WTC11 (cell line): Measurements from ENCODE around the gene STAB1. TPM values are rescaled to one million over a fixed set of nuclear protein-coding genes. Genes with fewer than 3 reads are reported as not detected.
A peak's percentile ranks its signal among the peaks of the same experiment; 100 is the strongest.

Experiments
- ATAC-seq: fragments of 200-7000 bp; cut with Tn5 transposase; 2 replicates; pipeline ENCODE4 v1.10.0; 2021; ENCODE audit warnings: mild to moderate bottlenecking, moderate library complexity
- CTCF ChIA-PET: fragments of 300-600 bp; sonication (Branson Sonifier 250); formaldehyde crosslinking; loops from one replicate; lab custom pipeline; 2021; ENCODE audit warnings: antibody characterized with exemption; lab: Charles Lee
- POLR2A ChIA-PET: fragments of 350-600 bp; sonication (Branson Sonifier 250); formaldehyde crosslinking; loops from one replicate; lab custom pipeline; 2021; ENCODE audit warnings: antibody characterized with exemption; lab: Charles Lee
- DNase-seq: peaks from one replicate; pipeline ENCODE4 v3.0.0; 2021; ENCODE audit warnings: low spot score
- H3K27ac Mint-ChIP-seq: 2 replicates; pipeline ENCODE4 v1.8.0; 2021; ENCODE audit warnings: mixed read lengths
- H3K27me3 Mint-ChIP-seq: 2 replicates; pipeline ENCODE4 v1.8.0; 2021; ENCODE audit warnings: low read depth, mild to moderate bottlenecking, moderate library complexity, mixed read lengths
- H3K36me3 Mint-ChIP-seq: 2 replicates; pipeline ENCODE4 v1.8.0; 2021; ENCODE audit warnings: mixed read lengths
- H3K4me1 Mint-ChIP-seq: 2 replicates; pipeline ENCODE4 v1.8.0; 2022; ENCODE audit warnings: mixed read lengths
- H3K4me3 Mint-ChIP-seq: 2 replicates; pipeline ENCODE4 v1.8.0; 2021; ENCODE audit warnings: mild to moderate bottlenecking, moderate library complexity, mixed read lengths
- H3K9me3 Mint-ChIP-seq: 2 replicates; pipeline ENCODE4 v1.8.0; 2021; ENCODE audit warnings: mixed read lengths
- CREB1 ChIP-seq: sonication (generic); formaldehyde crosslinking; IDR thresholded peaks from 2 replicates; pipeline ENCODE4 v1.8.0; 2023; ENCODE audit warnings: mild to moderate bottlenecking, missing genetic modification reagents
- EMX1 ChIP-seq: fragments of 250-450 bp; sonication (Bioruptor Pico); IDR thresholded peaks from 2 replicates; pipeline ENCODE4 v1.8.0; 2021; ENCODE audit warnings: mild to moderate bottlenecking
- FOXK1 ChIP-seq: sonication (generic); formaldehyde crosslinking; IDR thresholded peaks from 2 replicates; pipeline ENCODE4 v1.8.0; 2022; ENCODE audit warnings: mild to moderate bottlenecking, moderate library complexity, missing genetic modification reagents
- GABPB1 ChIP-seq: sonication (generic); formaldehyde crosslinking; IDR thresholded peaks from 2 replicates; pipeline ENCODE4 v1.8.1; 2023; ENCODE audit warnings: mild to moderate bottlenecking, missing genetic modification reagents
- IRF2 ChIP-seq: sonication (generic); formaldehyde crosslinking; IDR thresholded peaks from 2 replicates; pipeline ENCODE4 v1.8.0; 2022; ENCODE audit warnings: low read depth, missing genetic modification reagents, borderline replicate concordance
- JAZF1 ChIP-seq: fragments of 250-450 bp; sonication (Bioruptor Pico); IDR thresholded peaks from 2 replicates; pipeline ENCODE4 v1.9.0; 2021; ENCODE audit warnings: moderate library complexity, mild to moderate bottlenecking, inconsistent platforms
- KAT7 ChIP-seq: sonication (generic); formaldehyde crosslinking; IDR thresholded peaks from 2 replicates; pipeline ENCODE4 v1.8.1; 2023; ENCODE audit warnings: missing genetic modification reagents, mild to moderate bottlenecking, borderline replicate concordance
- NFATC4 ChIP-seq: fragments of 250-450 bp; sonication (Bioruptor Pico); IDR thresholded peaks from 2 replicates; pipeline ENCODE4 v1.9.0; 2021; ENCODE audit warnings: mild to moderate bottlenecking
- TEAD4 ChIP-seq: sonication (generic); formaldehyde crosslinking; IDR thresholded peaks from 2 replicates; pipeline ENCODE4 v1.8.0; 2022; ENCODE audit warnings: mild to moderate bottlenecking, missing genetic modification reagents
- TP53 ChIP-seq: sonication (generic); formaldehyde crosslinking; IDR thresholded peaks from 2 replicates; pipeline ENCODE4 v1.8.1; 2023; ENCODE audit warnings: mild to moderate bottlenecking, missing genetic modification reagents
- ZNF121 ChIP-seq: sonication (generic); formaldehyde crosslinking; IDR thresholded peaks from 2 replicates; pipeline ENCODE4 v1.8.0; 2023; ENCODE audit warnings: missing genetic modification reagents
- ZNF138 ChIP-seq: sonication (generic); formaldehyde crosslinking; conservative IDR thresholded peaks from 2 replicates; pipeline ENCODE4 v1.8.1; 2022; ENCODE audit warnings: mild to moderate bottlenecking, moderate library complexity, missing genetic modification reagents
- ZNF263 ChIP-seq: sonication (generic); formaldehyde crosslinking; IDR thresholded peaks from 2 replicates; pipeline ENCODE4 v1.8.1; 2022; ENCODE audit warnings: low read depth, mild to moderate bottlenecking, moderate library complexity, missing genetic modification reagents
- ZNF416 ChIP-seq: fragments of 250-450 bp; sonication (Bioruptor Pico); IDR thresholded peaks from 2 replicates; pipeline ENCODE4 v1.9.0; 2021; ENCODE audit warnings: mild to moderate bottlenecking, inconsistent platforms
- total RNA-seq: library from RNA; stranded (reverse); gene quantifications from 3 replicates; pipeline ENCODE4 v1.2.3, GENCODE V29; 2021
- TF ChIP-seq, protein P1 (sequence below): sonication (generic); formaldehyde crosslinking; IDR thresholded peaks from 2 replicates; pipeline ENCODE4 v1.8.0; 2022; ENCODE audit warnings: mild to moderate bottlenecking, missing genetic modification reagents
- TF ChIP-seq, protein P2 (sequence below): sonication (generic); formaldehyde crosslinking; IDR thresholded peaks from 2 replicates; pipeline ENCODE4 v1.8.1; 2023; ENCODE audit warnings: mild to moderate bottlenecking, moderate library complexity, missing genetic modification reagents
- TF ChIP-seq, protein P3 (sequence below): sonication (generic); formaldehyde crosslinking; IDR thresholded peaks from 2 replicates; pipeline ENCODE4 v1.8.0; 2022; ENCODE audit warnings: mild to moderate bottlenecking, missing genetic modification reagents
- TF ChIP-seq, protein P4 (sequence below): fragments of 250-450 bp; sonication (Bioruptor Pico); IDR thresholded peaks from 2 replicates; pipeline ENCODE4 v1.9.0; 2021; ENCODE audit warnings: mild to moderate bottlenecking
- TF ChIP-seq, protein P5 (sequence below): sonication (generic); formaldehyde crosslinking; IDR thresholded peaks from 2 replicates; pipeline ENCODE4 v1.8.0; 2023; ENCODE audit warnings: missing genetic modification reagents
- TF ChIP-seq, protein P6 (sequence below): fragments of 250-450 bp; sonication (Bioruptor Pico); IDR thresholded peaks from 2 replicates; pipeline ENCODE4 v2.1.2; 2022; ENCODE audit warnings: mild to moderate bottlenecking, moderate library complexity
- TF ChIP-seq, protein P7 (sequence below): sonication (generic); formaldehyde crosslinking; IDR thresholded peaks from 2 replicates; pipeline ENCODE4 v1.8.0; 2022; ENCODE audit warnings: mild to moderate bottlenecking, missing genetic modification reagents
- TF ChIP-seq, protein P8 (sequence below): sonication (generic); formaldehyde crosslinking; IDR thresholded peaks from 2 replicates; pipeline ENCODE4 v1.8.1; 2023; ENCODE audit warnings: mild to moderate bottlenecking, missing genetic modification reagents

STAB1 gene
- total RNA-seq, 1 experiment from 2014 or later: 1.9 TPM

DNA sequence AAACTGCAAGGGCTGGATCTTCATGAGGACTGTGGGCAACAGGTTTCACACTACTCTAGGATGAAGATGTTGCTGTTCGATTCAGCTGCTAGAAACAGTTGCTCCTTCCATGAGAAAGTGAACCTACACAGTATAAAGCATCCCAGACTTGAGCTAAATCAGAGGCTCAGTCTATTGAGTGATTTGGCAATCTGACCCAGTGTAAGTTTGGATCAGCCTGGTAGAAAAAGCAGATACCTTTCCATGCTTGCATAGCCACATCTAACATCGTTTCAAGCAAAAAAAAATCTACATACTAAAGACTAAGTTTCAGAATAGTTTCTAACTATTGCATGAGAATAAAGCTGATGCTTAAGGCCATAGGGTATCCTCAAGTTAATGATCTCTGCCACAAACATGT lies 45.9 kb downstream of the STAB1 start:
- Mint-ChIP-seq H3K27ac (0 out of 2 replicates have a peak overlapping the region, but pooled peaks have one; percentile 36), H3K4me3 (no peak overlapping the region), H3K27me3 (no peaks in the 10 kb centered on the region), H3K36me3 (peaks cover 19% of the 10 kb centered on the region), H3K9me3 (no peaks in the 10 kb centered on the region), H3K4me1 (peaks cover 29% of the 10 kb centered on the region)
- ATAC-seq (no peak), DNase-seq (no peak)
- TF ChIP-seq, protein P1, sequence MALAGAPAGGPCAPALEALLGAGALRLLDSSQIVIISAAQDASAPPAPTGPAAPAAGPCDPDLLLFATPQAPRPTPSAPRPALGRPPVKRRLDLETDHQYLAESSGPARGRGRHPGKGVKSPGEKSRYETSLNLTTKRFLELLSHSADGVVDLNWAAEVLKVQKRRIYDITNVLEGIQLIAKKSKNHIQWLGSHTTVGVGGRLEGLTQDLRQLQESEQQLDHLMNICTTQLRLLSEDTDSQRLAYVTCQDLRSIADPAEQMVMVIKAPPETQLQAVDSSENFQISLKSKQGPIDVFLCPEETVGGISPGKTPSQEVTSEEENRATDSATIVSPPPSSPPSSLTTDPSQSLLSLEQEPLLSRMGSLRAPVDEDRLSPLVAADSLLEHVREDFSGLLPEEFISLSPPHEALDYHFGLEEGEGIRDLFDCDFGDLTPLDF (CRISPR knock-in tag): no peak
- TF ChIP-seq NFATC4 (CRISPR knock-in tag) (no peak), TEAD4 (no peak), ZNF416 (CRISPR knock-in tag) (no peak), CREB1 (no peak), FOXK1 (no peak)
- TF ChIP-seq, protein P2, sequence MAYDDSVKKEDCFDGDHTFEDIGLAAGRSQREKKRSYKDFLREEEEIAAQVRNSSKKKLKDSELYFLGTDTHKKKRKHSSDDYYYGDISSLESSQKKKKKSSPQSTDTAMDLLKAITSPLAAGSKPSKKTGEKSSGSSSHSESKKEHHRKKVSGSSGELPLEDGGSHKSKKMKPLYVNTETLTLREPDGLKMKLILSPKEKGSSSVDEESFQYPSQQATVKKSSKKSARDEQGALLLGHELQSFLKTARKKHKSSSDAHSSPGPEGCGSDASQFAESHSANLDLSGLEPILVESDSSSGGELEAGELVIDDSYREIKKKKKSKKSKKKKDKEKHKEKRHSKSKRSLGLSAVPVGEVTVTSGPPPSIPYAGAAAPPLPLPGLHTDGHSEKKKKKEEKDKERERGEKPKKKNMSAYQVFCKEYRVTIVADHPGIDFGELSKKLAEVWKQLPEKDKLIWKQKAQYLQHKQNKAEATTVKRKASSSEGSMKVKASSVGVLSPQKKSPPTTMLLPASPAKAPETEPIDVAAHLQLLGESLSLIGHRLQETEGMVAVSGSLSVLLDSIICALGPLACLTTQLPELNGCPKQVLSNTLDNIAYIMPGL (CRISPR knock-in tag): no peak
- TF ChIP-seq, protein P3, sequence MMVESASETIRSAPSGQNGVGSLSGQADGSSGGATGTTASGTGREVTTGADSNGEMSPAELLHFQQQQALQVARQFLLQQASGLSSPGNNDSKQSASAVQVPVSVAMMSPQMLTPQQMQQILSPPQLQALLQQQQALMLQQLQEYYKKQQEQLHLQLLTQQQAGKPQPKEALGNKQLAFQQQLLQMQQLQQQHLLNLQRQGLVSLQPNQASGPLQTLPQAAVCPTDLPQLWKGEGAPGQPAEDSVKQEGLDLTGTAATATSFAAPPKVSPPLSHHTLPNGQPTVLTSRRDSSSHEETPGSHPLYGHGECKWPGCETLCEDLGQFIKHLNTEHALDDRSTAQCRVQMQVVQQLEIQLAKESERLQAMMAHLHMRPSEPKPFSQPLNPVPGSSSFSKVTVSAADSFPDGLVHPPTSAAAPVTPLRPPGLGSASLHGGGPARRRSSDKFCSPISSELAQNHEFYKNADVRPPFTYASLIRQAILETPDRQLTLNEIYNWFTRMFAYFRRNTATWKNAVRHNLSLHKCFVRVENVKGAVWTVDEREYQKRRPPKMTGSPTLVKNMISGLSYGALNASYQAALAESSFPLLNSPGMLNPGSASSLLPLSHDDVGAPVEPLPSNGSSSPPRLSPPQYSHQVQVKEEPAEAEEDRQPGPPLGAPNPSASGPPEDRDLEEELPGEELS: no peak
- TF ChIP-seq, protein P4, sequence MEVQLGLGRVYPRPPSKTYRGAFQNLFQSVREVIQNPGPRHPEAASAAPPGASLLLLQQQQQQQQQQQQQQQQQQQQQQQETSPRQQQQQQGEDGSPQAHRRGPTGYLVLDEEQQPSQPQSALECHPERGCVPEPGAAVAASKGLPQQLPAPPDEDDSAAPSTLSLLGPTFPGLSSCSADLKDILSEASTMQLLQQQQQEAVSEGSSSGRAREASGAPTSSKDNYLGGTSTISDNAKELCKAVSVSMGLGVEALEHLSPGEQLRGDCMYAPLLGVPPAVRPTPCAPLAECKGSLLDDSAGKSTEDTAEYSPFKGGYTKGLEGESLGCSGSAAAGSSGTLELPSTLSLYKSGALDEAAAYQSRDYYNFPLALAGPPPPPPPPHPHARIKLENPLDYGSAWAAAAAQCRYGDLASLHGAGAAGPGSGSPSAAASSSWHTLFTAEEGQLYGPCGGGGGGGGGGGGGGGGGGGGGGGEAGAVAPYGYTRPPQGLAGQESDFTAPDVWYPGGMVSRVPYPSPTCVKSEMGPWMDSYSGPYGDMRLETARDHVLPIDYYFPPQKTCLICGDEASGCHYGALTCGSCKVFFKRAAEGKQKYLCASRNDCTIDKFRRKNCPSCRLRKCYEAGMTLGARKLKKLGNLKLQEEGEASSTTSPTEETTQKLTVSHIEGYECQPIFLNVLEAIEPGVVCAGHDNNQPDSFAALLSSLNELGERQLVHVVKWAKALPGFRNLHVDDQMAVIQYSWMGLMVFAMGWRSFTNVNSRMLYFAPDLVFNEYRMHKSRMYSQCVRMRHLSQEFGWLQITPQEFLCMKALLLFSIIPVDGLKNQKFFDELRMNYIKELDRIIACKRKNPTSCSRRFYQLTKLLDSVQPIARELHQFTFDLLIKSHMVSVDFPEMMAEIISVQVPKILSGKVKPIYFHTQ (CRISPR knock-in tag): no peak
- TF ChIP-seq, protein P5, sequence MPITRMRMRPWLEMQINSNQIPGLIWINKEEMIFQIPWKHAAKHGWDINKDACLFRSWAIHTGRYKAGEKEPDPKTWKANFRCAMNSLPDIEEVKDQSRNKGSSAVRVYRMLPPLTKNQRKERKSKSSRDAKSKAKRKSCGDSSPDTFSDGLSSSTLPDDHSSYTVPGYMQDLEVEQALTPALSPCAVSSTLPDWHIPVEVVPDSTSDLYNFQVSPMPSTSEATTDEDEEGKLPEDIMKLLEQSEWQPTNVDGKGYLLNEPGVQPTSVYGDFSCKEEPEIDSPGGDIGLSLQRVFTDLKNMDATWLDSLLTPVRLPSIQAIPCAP (CRISPR knock-in tag): no peak
- ChIA-PET POLR2A (interaction anchor here (0.6 kb wide), 1 partner anchor 18 kb away, joined by 3 read pairs; no protein-coding TSS in a partner anchor), CTCF (no interaction called here)

DNA sequence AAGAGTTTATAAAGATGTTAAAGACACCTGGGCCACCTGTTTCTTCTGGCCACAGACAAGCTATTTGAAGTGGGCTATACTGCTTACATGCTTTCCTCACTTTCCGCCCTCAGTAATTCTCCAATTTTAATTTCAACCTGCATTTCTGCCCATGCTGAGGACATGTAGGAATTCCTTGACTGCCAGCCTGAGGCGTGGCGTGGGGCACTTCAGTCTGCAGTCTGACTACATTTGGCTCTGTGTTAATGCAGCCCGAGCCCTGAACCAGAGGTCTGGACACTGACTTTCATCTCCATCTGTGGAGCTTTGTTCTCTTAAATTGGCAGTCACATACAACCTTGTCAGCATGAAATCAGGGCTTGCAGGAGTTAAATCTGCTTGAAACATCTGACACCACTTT lies 49.8 kb downstream of the STAB1 start:
- TF ChIP-seq GABPB1 (CRISPR knock-in tag): no peak
- TF ChIP-seq KAT7 (CRISPR knock-in tag): no peak
- no peak for TF ChIP-seq TP53
- no peak for TF ChIP-seq JAZF1 (CRISPR knock-in tag)
- TF ChIP-seq ZNF121 (CRISPR knock-in tag): no peak
- no peak for TF ChIP-seq FOXK1
- TF ChIP-seq EMX1 (CRISPR knock-in tag): no peak
- no peak for TF ChIP-seq IRF2 (CRISPR knock-in tag)
- no peak for TF ChIP-seq ZNF138
- TF ChIP-seq, protein P6, sequence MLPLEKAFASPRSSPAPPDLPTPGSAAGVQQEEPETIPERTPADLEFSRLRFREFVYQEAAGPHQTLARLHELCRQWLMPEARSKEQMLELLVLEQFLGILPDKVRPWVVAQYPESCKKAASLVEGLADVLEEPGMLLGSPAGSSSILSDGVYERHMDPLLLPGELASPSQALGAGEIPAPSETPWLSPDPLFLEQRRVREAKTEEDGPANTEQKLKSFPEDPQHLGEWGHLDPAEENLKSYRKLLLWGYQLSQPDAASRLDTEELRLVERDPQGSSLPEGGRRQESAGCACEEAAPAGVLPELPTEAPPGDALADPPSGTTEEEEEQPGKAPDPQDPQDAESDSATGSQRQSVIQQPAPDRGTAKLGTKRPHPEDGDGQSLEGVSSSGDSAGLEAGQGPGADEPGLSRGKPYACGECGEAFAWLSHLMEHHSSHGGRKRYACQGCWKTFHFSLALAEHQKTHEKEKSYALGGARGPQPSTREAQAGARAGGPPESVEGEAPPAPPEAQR (CRISPR knock-in tag): no peak
- TF ChIP-seq, protein P7, sequence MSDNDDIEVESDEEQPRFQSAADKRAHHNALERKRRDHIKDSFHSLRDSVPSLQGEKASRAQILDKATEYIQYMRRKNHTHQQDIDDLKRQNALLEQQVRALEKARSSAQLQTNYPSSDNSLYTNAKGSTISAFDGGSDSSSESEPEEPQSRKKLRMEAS (CRISPR knock-in tag): no peak
- TF ChIP-seq, protein P8, sequence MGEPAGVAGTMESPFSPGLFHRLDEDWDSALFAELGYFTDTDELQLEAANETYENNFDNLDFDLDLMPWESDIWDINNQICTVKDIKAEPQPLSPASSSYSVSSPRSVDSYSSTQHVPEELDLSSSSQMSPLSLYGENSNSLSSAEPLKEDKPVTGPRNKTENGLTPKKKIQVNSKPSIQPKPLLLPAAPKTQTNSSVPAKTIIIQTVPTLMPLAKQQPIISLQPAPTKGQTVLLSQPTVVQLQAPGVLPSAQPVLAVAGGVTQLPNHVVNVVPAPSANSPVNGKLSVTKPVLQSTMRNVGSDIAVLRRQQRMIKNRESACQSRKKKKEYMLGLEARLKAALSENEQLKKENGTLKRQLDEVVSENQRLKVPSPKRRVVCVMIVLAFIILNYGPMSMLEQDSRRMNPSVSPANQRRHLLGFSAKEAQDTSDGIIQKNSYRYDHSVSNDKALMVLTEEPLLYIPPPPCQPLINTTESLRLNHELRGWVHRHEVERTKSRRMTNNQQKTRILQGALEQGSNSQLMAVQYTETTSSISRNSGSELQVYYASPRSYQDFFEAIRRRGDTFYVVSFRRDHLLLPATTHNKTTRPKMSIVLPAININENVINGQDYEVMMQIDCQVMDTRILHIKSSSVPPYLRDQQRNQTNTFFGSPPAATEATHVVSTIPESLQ (CRISPR knock-in tag): no peak
- no peak for TF ChIP-seq ZNF263 (CRISPR knock-in tag)
- no peaks in the 10 kb centered on the region for H3K27me3 Mint-ChIP-seq
- DNase-seq: no peak
- H3K36me3 Mint-ChIP-seq: peaks cover 34% of the 10 kb centered on the region
- H3K27ac Mint-ChIP-seq: no peak overlapping the region
- H3K4me3 Mint-ChIP-seq: no peak overlapping the region
- peaks cover 6% of the 10 kb centered on the region; the same call in 1 of the 2 replicates for H3K4me1 Mint-ChIP-seq
- no peaks in the 10 kb centered on the region for H3K9me3 Mint-ChIP-seq
- no peak for ATAC-seq
- POLR2A ChIA-PET: no interaction called here
- CTCF ChIA-PET: no interaction called here
